Thyroid gland (tissue), 4 donors: ENCODE results near the gene LRRC40.

Experiments used
- POLR2A ChIP-seq, 2 donors: fragments of 450-650 bp; IDR thresholded peaks; one replicate each; pipeline ENCODE4 v1.6.1; 2017; ENCODE audit warnings: antibody characterized with exemption in 2 of 2, mild to moderate bottlenecking in 2 of 2, moderate library complexity in 1 of 2
- TF ChIP-seq, protein P1 (sequence below), 6 experiments: fragments of 200-600 bp in 3 of 6; fragments of 450-650 bp in 3 of 6; sonication (generic) in 3 of 6; IDR thresholded peaks; one replicate each; pipeline ENCODE4 v1.5.1; 2016 to 2019; ENCODE audit warnings: antibody characterized with exemption in 6 of 6, mild to moderate bottlenecking in 2 of 6, inconsistent platforms in 1 of 6, moderate library complexity in 1 of 6

DNA sequence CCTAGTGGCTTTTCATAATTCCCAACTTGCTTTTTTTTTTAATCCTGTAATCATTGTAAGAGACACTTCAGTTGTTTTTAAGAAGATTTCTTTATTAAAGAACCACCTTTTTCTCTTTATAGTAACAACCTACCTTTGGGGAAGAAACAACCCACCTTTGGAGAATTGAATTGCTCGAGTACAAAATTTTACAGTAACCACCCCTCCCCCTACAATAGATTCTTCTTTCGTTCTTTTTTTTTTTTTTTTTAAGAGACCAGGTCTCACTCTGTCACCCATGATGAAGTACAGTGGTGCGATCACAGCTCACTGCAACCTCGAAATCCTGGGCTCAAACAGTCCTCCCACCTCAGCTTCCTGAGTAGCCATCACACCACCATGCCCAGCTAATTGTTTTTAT lies 2.1 kb upstream of the LRRC40 start:
- TF ChIP-seq, protein P1, sequence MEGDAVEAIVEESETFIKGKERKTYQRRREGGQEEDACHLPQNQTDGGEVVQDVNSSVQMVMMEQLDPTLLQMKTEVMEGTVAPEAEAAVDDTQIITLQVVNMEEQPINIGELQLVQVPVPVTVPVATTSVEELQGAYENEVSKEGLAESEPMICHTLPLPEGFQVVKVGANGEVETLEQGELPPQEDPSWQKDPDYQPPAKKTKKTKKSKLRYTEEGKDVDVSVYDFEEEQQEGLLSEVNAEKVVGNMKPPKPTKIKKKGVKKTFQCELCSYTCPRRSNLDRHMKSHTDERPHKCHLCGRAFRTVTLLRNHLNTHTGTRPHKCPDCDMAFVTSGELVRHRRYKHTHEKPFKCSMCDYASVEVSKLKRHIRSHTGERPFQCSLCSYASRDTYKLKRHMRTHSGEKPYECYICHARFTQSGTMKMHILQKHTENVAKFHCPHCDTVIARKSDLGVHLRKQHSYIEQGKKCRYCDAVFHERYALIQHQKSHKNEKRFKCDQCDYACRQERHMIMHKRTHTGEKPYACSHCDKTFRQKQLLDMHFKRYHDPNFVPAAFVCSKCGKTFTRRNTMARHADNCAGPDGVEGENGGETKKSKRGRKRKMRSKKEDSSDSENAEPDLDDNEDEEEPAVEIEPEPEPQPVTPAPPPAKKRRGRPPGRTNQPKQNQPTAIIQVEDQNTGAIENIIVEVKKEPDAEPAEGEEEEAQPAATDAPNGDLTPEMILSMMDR (IDR thresholded peaks at IDR 0.05): no peak
- no peak for TF ChIP-seq POLR2A (IDR thresholded peaks at IDR 0.05)
